ENCODE data around the gene AKT3. TPM values are rescaled to one million over a fixed set of nuclear protein-coding genes. Genes with fewer than 3 reads are reported as not detected.

Gene AKT3
- total and polyA plus RNA-seq, 2 experiments from 2014 or later = 4.5 to 18.5 TPM

DNA sequence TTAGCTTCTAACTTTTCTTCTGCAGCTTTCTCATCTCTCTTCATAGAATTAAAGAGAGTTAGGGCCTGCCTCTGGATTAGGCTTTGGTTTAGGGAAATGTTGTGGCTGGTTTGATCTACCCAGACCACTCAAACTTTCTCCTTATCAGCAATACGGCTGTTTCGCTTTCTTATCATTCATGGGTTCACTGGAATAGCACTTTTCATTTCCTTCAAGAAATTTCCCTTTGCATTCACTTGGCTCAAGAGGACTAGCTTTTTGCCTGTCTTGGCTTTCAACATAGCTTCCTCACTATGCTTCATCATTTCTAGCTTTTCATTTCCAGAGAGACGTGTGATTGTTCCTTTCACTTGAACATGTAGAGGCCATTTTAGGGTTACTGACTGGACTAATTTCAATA is 59.6 kb downstream of the AKT3 start:
- H3K4me1 ChIP-seq (ENCODE audit: insufficient read depth) = peaks cover 9% of the 10 kb centered on the region
- H3K4me3 Mint-ChIP-seq = no peak overlapping the region
- no peak overlapping the region for H2AFZ ChIP-seq
- no peaks in the 10 kb centered on the region for H3K36me3 Mint-ChIP-seq (ENCODE audit: low read depth)
- DNase-seq (ENCODE audit: low spot score) (no peak), ATAC-seq (no peak)
- no peaks in the 10 kb centered on the region for H3K27me3 ChIP-seq (ENCODE audit: insufficient read depth)
- H3K27ac ChIP-seq (ENCODE audit: low read depth) = no peak overlapping the region
- H3K9me2 ChIP-seq (ENCODE audit: insufficient read depth) = no peaks in the 10 kb centered on the region
- no peak for TF ChIP-seq ZNF331 (CRISPR knock-in tag; IDR thresholded peaks at IDR 0.05; ENCODE audit: low read depth)
- no peak for TF ChIP-seq STAT1 (IDR thresholded peaks at IDR 0.05; ENCODE audit: unreplicated experiment)
- TF ChIP-seq, protein P1, sequence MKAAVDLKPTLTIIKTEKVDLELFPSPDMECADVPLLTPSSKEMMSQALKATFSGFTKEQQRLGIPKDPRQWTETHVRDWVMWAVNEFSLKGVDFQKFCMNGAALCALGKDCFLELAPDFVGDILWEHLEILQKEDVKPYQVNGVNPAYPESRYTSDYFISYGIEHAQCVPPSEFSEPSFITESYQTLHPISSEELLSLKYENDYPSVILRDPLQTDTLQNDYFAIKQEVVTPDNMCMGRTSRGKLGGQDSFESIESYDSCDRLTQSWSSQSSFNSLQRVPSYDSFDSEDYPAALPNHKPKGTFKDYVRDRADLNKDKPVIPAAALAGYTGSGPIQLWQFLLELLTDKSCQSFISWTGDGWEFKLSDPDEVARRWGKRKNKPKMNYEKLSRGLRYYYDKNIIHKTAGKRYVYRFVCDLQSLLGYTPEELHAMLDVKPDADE (IDR thresholded peaks at IDR 0.05) = no peak
- TF ChIP-seq NANOG (IDR thresholded peaks at IDR 0.05; ENCODE audit: borderline replicate concordance) = no peak
- no peak for TF ChIP-seq EZH2 (IDR thresholded peaks at IDR 0.05; ENCODE audit: low read depth, unreplicated experiment)
- no peak for TF ChIP-seq ZNF114 (CRISPR knock-in tag; IDR thresholded peaks at IDR 0.05)
- no peak for TF ChIP-seq EZH2phosphoT487 (IDR thresholded peaks at IDR 0.05; ENCODE audit: unreplicated experiment)
- no peak for TF ChIP-seq JUNB (IDR thresholded peaks at IDR 0.05; ENCODE audit: unreplicated experiment)
- TF ChIP-seq, protein P2, sequence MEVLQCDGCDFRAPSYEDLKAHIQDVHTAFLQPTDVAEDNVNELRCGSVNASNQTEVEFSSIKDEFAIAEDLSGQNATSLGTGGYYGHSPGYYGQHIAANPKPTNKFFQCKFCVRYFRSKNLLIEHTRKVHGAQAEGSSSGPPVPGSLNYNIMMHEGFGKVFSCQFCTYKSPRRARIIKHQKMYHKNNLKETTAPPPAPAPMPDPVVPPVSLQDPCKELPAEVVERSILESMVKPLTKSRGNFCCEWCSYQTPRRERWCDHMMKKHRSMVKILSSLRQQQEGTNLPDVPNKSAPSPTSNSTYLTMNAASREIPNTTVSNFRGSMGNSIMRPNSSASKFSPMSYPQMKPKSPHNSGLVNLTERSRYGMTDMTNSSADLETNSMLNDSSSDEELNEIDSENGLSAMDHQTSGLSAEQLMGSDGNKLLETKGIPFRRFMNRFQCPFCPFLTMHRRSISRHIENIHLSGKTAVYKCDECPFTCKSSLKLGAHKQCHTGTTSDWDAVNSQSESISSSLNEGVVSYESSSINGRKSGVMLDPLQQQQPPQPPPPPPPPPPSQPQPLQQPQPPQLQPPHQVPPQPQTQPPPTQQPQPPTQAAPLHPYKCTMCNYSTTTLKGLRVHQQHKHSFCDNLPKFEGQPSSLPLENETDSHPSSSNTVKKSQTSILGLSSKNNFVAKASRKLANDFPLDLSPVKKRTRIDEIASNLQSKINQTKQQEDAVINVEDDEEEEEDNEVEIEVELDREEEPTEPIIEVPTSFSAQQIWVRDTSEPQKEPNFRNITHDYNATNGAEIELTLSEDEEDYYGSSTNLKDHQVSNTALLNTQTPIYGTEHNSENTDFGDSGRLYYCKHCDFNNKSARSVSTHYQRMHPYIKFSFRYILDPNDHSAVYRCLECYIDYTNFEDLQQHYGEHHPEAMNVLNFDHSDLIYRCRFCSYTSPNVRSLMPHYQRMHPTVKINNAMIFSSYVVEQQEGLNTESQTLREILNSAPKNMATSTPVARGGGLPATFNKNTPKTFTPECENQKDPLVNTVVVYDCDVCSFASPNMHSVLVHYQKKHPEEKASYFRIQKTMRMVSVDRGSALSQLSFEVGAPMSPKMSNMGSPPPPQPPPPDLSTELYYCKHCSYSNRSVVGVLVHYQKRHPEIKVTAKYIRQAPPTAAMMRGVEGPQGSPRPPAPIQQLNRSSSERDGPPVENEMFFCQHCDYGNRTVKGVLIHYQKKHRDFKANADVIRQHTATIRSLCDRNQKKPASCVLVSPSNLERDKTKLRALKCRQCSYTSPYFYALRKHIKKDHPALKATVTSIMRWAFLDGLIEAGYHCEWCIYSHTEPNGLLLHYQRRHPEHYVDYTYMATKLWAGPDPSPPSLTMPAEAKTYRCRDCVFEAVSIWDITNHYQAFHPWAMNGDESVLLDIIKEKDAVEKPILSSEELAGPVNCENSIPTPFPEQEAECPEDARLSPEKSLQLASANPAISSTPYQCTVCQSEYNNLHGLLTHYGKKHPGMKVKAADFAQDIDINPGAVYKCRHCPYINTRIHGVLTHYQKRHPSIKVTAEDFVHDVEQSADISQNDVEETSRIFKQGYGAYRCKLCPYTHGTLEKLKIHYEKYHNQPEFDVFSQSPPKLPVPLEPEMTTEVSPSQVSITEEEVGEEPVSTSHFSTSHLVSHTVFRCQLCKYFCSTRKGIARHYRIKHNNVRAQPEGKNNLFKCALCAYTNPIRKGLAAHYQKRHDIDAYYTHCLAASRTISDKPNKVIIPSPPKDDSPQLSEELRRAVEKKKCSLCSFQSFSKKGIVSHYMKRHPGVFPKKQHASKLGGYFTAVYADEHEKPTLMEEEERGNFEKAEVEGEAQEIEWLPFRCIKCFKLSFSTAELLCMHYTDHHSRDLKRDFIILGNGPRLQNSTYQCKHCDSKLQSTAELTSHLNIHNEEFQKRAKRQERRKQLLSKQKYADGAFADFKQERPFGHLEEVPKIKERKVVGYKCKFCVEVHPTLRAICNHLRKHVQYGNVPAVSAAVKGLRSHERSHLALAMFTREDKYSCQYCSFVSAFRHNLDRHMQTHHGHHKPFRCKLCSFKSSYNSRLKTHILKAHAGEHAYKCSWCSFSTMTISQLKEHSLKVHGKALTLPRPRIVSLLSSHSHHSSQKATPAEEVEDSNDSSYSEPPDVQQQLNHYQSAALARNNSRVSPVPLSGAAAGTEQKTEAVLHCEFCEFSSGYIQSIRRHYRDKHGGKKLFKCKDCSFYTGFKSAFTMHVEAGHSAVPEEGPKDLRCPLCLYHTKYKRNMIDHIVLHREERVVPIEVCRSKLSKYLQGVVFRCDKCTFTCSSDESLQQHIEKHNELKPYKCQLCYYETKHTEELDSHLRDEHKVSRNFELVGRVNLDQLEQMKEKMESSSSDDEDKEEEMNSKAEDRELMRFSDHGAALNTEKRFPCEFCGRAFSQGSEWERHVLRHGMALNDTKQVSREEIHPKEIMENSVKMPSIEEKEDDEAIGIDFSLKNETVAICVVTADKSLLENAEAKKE (CRISPR knock-in tag; IDR thresholded peaks at IDR 0.05) = no peak
- no peak for TF ChIP-seq POLR2AphosphoS5 (IDR thresholded peaks at IDR 0.05; ENCODE audit: low read depth)
- no peak for TF ChIP-seq CREB1 (CRISPR knock-in tag; IDR thresholded peaks at IDR 0.05; ENCODE audit: low read depth)
- TF ChIP-seq, protein P3, sequence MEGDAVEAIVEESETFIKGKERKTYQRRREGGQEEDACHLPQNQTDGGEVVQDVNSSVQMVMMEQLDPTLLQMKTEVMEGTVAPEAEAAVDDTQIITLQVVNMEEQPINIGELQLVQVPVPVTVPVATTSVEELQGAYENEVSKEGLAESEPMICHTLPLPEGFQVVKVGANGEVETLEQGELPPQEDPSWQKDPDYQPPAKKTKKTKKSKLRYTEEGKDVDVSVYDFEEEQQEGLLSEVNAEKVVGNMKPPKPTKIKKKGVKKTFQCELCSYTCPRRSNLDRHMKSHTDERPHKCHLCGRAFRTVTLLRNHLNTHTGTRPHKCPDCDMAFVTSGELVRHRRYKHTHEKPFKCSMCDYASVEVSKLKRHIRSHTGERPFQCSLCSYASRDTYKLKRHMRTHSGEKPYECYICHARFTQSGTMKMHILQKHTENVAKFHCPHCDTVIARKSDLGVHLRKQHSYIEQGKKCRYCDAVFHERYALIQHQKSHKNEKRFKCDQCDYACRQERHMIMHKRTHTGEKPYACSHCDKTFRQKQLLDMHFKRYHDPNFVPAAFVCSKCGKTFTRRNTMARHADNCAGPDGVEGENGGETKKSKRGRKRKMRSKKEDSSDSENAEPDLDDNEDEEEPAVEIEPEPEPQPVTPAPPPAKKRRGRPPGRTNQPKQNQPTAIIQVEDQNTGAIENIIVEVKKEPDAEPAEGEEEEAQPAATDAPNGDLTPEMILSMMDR (conservative IDR thresholded peaks at IDR 0.05; ENCODE audit: low read depth in 2 of 2) = no peak
- TF ChIP-seq REST (IDR thresholded peaks at IDR 0.05; ENCODE audit: unreplicated experiment) = no peak
- peaks cover 24% of the 10 kb centered on the region; the same call in 2 of the 3 replicates for H3K4me1 Mint-ChIP-seq
- H3K79me2 ChIP-seq (replicated peaks; ENCODE audit: insufficient read depth) = no peaks in the 10 kb centered on the region; the same call in 1 of the 2 replicates
- H3K4me2 ChIP-seq = no peak overlapping the region
- H3K36me3 ChIP-seq (ENCODE audit: insufficient read depth) = no peaks in the 10 kb centered on the region
- no peaks in the 10 kb centered on the region for H4K20me1 ChIP-seq (replicated peaks; ENCODE audit: insufficient read depth)
- H3F3A ChIP-seq (replicated peaks; ENCODE audit: low read depth) = no peaks in the 10 kb centered on the region
- H3K4me3 ChIP-seq = no peak overlapping the region
- no peak overlapping the region for H3K27ac Mint-ChIP-seq
- H3K27me3 Mint-ChIP-seq (ENCODE audit: insufficient read depth, low read depth, poor library complexity) = no peaks in the 10 kb centered on the region
- no peaks in the 10 kb centered on the region for H3K9me3 Mint-ChIP-seq

All from GM23338 (cell line).